Measurements from ENCODE around the gene ASIP.

The ASIP gene

DNA sequence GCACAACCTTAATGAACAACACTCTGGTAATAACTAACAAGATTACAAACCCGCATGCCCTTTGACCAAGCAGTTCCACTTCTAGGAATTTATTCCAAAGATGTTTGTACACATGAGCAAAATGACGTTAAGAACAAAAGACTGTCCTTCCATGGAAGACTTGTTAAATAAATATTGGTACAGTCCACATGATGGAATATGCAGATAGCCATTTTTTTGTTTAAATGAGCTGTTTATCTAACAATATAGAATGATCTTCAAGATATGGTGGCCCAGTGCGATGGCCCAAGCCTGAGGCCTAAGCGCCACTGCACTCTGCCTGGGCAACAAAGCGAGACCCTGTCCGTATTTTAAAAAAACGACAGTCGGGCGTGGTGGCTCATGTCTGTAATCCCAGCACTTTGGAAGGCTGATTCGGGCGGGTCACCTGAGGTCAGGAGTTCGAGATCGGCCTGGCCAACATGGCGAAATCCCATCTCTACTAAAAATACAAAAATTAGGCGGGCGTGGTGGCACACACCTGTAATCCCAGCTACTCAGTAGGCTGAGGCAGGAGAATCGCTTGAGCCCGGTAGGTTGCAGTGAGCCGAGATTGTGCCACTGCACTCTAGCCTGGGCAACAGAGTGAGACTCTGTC, 69.4 kb downstream of the ASIP start:
- no peak for DNase-seq (ENCODE audit: low read depth in 2 of 2, low spot score in 1 of 2)

DNA sequence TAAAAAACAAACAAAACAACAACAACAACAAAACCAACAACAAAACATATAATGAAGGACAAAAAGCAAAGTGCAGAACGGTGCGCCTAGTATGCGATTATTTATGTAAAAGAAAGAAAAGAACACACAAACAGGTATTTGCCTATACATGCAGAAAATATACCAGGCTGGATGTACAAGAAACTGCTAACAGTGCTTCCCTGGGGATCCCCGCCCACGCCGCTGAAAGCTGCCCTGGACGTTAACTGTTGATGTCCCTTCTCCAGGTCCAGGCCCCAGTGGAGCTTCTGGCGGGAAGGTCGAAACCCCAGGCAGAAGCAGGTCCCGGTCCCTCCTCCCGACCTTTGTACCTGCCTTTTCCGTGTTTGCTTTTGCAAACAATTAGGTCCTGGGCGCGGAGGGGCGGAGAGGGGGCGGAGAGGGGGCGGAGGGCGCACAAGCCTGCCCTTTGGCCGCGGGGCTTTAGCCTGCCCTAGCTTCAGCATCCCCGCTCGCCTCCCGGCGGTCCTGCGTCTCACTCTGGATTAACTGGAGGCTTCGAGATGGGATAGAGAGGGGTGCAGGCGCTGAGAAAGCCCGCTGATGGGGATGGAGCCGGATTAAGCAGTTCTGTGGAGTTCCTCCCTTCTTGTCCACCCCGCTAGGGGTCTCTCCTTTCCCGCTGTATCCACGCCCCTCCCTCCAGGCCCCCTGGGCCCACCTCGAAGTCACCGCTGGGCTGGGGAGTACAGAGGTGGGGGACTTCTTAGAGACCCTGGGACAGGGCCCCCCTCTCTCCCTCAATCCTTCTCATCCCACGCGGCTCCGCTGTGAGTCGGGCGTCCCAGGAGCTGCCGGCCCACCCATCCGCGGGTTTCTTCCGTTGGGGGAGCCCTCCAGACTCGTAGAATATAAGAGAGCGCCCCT, 70.1 kb downstream of the ASIP start:
- DNase-seq (ENCODE audit: low read depth in 2 of 2, low spot score in 1 of 2), result no peak

DNA sequence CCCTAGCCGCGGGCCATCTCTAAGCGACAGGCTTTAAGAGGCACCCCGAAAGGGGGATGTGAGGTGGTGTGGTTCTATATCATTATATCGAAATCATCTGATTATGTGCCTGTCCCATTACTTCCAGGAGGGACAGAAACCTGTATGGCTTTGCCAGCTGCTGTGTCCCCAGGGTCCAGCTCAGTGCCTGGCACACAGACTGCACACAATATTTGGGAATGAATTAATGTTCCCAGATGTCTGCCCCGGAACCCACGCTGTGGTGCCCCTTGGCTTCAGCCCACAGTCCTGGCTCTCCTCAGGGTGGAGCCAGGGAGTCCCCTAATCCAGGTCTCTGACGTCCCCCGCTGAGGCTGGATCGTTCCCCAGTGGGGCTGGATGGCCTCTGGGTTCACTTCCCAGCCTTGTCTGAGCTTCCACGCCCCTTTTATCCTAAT, 70.8 kb downstream of the ASIP start:
- DNase-seq (ENCODE audit: low read depth in 2 of 2, low spot score in 1 of 2), result no peak

DNA sequence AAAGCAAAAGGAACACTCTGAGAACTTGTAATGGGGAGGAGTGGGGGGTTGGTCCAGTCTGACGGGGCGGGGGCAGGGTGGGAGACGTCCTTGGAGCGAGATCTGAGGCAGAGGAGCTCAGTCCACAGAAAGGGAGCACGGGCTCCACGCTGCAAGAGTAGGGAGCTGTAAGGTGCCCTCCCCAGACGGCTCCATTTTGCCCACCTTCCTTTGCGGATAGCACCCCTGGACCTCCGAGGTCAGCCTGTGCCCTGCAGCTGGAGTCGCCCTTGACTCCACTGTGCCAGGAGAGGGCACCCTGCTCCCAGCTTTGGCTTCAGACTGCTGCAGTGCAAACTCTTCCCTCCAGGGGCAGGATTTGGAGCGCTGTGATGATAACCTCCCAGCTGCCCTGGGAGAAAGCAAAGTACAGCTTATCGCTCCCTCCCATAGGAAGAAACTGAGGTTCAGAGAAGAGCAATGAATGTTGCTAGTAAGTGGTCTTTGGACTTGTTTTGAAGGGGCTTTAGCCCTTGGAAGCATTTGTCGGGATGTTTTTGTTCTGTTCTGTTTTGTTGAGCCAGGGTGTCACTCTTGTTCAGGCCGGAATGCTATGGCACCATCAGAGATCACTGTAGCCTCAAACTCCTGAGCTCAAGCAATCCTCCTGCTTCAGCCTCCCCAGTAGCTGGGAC, 71.5 kb downstream of the ASIP start:
- peak; percentile 64 to 75 for DNase-seq (ENCODE audit: low read depth in 2 of 2, low spot score in 1 of 2)

DNA sequence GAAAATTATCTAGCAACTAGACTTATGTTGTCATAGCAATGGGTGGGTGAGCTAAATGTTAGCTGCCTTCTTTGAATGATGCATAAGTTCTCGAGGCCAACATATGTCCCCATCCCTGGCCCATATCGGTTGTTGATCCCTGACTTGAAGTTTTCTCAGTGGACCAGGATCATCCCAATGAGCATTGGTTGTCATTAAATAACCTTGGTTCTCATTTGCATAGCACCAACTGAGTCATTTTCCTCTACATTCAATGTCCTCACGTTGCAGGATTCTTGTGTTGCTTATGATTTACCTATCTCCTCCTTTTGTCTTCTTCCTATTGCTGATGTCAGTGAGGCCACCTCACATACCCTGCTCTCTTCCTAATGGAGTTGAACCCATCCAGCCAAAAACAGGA, 74.0 kb downstream of the ASIP start:
- no peak for DNase-seq (ENCODE audit: low read depth in 2 of 2, low spot score in 1 of 2)

DNA sequence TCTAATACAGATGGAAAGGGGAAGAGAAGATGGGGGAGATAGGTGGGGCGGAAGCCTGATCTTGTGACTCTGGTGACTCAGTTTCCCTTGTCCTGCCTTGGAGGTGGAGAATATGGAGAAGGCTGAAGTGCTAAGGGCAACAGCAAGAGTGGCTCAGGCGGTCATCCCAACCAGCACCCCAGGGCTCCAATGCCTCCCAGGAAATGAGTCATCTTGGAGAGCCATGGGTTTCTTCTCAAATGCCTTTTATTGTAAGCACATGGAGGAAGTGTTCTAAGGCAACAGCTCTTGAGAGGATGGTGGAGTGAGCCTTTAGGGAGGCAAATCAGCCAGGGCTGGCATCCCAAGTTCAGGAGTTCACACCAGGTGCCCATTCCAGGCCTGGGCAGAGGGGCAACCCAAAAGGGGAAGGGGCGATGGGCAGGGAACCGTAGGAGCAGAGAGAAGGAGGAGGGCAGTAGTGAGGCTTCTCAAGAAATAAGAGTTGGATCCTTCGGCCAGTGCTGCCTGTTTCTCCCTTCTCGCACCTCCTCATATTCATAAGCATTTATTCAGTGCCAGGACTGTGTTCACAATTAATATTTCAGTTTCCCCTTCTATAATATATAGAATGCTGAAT, 75.1 kb downstream of the ASIP start:
- DNase-seq (ENCODE audit: low read depth in 2 of 2, low spot score in 1 of 2), result no peak
